Left kidney (tissue), 2 donors: ENCODE data around the gene F2RL1. TPM values are rescaled to one million over a fixed set of nuclear protein-coding genes. Genes with fewer than 3 reads are reported as not detected.
"Not testable (repeated sequence)": the region's sequence is repeated elsewhere in the genome, so short reads cannot be mapped to it uniquely, and the experiment has no call there.

ENCODE experiments used
- DNase-seq: peaks from one replicate; pipeline ENCODE4 v3.0.0-alpha.2; 2013
- polyA plus RNA-seq: library from polyadenylated mRNA; unstranded; fragments of 120-200 nt; gene quantifications from one replicate; pipeline ENCODE4 v1.2.1, GENCODE V29; 2013; ENCODE audit not compliant: insufficient read length

The F2RL1 gene
- polyA plus RNA-seq, 1 donor = 38.4 TPM

DNA sequence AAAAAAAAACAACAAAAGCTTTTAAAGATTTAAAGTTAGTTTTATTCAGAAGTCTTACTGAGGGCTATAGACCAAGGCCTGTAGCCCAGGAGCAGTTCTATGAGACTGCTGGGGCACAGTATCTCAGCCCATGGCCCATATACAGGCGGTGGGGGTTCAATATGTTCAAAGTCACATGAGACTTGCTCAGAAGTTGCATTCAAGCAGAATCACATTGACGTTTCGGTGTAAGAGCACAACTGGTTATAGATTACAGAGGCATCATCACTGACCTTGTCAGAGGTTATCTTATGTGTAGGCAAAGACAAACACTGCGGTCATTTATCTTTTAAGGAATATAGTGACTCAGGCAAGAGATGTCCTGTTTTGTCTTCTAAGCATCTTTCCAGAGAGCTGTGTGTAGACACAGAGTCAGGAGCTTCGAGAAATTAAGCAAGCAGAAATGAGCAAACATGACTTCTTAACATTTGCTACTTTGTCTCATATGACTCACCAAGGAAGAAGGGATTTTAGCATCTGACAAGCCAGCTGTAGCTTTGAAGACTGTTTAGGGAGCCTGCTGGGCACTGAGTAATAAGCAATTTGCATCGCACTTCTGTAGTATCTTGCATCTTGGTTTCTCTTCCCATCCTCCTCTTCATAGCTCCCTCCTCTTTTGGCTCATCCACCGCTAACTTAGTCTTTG, 12.9 kb upstream of the F2RL1 start:
- no peak for DNase-seq

- DNase-seq = no peak
Measured at GRCh38 chr5:76807296-76807695, 11.5 kb upstream of the F2RL1 start.

GRCh38 chr5:76808141-76808691, 10.6 kb upstream of the F2RL1 start:
- DNase-seq = no peak

- DNase-seq = no peak
Measured at GRCh38 chr5:76809141-76809540, 9.7 kb upstream of the F2RL1 start.

- DNase-seq = no peak
Measured at GRCh38 chr5:76810236-76810635, 8.6 kb upstream of the F2RL1 start.

- no peak for DNase-seq
Measured at GRCh38 chr5:76811214-76811613, 7.6 kb upstream of the F2RL1 start.

- DNase-seq = not testable (repeated sequence)
Measured at GRCh38 chr5:76812209-76812608, 6.6 kb upstream of the F2RL1 start.

DNA sequence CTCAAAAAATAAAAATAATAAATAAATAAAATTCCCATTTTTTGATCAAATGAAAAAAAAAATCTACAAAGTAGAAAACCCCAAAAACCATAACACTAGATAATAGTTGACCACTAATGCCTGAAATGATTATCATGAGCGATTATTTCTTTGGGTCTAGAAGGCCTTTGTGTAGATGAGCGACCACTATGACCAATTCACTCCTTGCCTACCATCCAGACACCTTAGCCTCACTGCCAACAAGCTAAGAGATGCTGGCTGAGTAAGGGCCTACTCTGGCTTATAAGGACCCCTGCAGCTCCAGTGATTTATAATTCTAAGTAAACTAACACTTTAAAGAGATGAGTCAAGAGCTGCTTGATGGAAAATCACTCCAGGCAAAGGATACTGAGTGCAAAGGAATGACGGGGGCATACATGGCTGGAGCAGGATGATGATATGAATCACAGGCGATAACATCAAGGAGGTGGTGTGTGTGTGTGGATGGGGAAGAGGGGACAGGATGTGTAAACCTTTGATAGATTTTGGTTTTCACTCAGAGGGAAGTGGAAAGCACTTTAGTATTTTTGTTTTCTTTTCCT, 4.8 kb upstream of the F2RL1 start:
- DNase-seq = no peak

DNA sequence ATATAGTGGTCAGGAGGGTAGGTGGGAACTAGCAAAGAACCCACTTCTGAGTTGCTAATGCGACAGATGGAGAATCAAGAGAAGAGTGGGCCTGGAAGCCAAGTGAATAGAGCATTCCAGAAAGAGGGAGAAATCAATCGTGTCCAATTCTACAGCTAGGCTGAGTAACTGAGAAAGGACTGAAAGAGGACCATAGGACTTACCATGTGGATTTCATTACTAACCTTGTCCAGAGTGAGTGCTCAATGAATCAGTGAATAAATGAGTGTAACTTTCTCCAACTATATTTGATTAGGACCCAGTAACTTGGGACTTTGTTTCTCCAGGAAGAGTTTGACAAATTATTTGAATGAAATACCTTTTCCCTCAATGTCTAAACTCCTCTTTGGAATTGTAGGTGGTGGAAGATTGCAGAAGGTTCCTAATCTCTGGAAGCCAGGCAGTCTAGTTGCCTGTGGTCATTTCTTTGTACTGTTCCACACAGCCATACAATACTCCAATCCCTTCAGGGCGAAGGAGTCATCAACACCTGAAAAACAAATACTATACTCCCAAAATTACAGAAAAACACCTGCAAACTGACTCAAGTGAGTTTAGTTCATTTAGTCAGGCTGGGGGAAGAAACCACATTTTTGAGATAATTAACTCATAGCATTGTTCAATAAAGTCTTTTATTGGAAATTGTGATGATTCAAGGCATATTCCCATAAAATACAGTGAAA, 2.6 kb upstream of the F2RL1 start:
- no peak for DNase-seq

GRCh38 chr5:76819851-76820525, 1.2 kb downstream of the F2RL1 start:
- DNase-seq = no peak

- DNase-seq = no peak
Measured at GRCh38 chr5:76820526-76820890, 1.7 kb downstream of the F2RL1 start.

GRCh38 chr5:76821136-76821535, 2.3 kb downstream of the F2RL1 start:
- DNase-seq = no peak

- DNase-seq = not testable (repeated sequence)
Measured at GRCh38 chr5:76822105-76822731, 3.4 kb downstream of the F2RL1 start.

DNA sequence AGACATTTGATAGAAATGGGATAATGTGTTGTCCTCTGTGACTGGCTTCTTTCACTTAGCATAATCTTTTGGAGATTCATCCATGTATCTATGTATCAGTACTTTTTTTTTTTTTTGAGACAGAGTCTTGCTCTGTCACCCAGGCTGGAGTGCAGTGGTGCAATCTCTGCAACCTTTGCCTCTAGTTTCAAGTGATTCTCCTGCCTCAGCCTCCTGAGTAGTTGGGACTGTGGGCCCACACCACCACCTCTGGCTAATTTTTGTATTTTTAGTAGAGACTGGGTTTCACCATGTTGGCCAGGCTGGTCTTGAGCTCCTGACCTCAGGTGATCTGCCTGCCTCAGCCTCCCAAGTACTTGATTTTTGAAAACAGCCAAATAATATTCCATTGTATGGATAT, 7.6 kb downstream of the F2RL1 start:
- DNase-seq = not testable (repeated sequence)

DNA sequence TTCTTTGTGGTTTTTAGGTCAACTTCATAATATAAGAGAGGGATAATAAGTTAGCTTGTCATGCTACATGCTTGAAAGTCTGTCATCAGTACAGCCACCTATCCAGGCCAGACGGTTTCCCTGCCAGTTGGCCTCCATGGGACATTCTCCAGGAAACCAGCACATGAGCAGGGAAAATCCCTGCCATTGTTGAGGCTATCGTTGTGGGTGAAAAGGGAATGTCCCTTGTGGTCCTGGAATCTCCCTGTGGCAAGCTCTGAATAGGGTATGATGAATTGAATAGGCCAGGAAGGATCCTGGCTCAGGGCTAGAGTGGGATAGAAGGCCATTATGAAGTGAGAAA, 12.3 kb downstream of the F2RL1 start:
- no peak for DNase-seq

DNA sequence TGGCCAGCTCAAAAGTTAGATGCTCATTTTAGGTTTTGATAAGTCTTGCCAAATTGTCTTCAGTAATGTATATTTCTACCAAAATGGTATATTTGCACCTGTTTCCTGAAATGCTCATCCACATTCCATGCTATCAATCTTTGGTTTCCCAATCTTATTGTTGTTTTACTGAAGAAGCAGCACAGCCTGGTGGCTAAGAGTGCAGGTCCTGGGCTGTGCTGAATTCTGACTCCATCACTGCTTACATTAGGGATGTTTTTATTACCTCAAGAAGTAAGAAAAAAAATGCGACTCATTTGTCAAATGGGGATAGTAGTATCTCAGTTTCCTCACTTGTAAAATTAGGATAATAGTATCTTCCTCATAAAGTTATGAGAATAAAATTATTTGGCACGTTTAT, 17.4 kb downstream of the F2RL1 start:
- no peak for DNase-seq

GRCh38 chr5:76836585-76836984, 17.8 kb downstream of the F2RL1 start:
- DNase-seq = no peak

DNA sequence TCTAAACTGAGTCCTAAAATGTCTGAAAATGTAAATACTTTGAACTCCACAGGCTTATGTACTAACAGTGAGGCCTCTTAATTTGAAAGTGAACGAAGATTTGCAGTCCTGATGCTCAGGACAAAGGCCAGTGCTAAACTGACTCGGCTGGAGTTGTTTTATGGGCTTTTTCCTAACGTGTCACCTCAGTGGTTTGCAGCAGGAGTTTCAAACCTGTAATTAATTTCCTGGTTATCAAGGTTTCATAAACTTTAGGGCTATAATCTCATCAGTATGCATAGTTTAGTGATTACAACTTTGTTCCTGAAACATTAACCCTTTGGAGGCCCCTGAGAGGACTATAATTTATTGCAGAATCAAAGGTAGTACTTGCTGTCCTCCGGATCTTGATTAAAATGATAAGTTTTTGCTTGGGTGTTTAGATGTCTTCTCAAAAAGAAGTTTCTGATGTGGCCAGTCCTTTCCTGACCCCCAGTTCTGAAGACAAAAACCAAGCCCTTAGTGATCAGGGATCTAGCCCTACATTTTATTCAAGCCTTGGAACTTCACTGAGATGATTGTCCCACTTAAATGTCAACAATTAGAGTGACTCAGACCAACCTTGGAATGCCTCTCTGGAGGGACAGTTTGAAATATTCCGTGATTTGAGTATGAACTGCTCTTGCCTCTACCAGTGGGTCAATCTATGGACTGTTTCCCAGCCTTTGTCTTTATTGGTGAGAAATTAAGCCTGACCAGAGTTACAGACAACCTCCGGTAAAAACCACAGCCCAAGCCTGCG, 19.8 kb downstream of the F2RL1 start:
- DNase-seq = peak; percentile 37

GRCh38 chr5:76841361-76841760, 22.5 kb downstream of the F2RL1 start:
- no peak for DNase-seq

DNA sequence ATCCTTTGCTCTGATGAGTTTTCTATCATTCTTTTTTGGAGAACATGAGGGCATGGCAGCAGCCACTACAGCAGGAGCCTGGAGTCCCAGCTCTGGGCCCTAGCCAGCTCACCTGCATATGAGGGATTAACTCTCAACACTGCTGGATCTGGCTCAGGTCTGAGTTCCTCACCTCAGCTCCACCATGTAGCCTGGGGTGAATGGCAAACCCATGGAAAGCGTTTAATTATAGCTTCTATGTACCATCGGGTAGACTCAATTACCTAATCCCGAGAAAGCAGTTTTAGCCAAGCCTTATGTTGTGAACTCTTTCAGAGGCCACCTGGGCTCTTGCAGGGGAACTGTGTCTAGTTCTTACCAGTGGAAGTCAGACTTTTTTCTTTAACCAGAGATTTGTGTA, 27.1 kb downstream of the F2RL1 start:
- DNase-seq = no peak
